NCI-H82 treated with DMSO at 0.1 percent for 48 hours (cell line): ENCODE results near the gene ATOH7.
"Not testable (repeated sequence)": the region's sequence is repeated elsewhere in the genome, so short reads cannot be mapped to it uniquely, and the experiment has no call there.

Experiments
- DNase-seq: peaks from one replicate; lab custom pipeline; 2025; ENCODE audit not compliant: unreplicated experiment; lab: John Stamatoyannopoulos, UW

Gene ATOH7

DNA sequence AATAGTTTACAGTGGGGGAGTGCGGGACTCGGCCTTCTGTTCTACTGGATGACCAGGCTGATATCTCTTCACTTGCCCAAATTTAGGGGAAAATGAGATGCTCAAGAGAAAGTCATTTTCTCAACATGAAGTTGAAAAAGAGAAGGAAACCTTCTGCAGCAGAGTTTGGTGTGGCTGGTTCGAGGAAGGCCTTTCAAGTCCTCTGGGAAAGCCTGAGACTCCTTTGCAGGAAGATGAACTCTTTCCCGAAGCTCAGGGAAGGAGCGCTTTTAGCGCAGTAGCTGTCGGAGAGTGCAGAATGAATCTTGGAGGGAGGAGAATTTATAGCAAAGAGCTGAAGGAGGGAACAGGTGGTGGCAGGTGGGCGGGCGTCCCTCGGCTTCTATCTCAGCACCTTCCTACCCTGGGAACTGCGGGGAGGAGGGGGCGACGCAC is at the start of gene ATOH7:
ATOH7 (minus strand) TSS at position 297 of the 435 bp plus-strand sequence. CDS start 436 bp downstream, outside the sequence.
- peak; percentile 90 for DNase-seq

DNA sequence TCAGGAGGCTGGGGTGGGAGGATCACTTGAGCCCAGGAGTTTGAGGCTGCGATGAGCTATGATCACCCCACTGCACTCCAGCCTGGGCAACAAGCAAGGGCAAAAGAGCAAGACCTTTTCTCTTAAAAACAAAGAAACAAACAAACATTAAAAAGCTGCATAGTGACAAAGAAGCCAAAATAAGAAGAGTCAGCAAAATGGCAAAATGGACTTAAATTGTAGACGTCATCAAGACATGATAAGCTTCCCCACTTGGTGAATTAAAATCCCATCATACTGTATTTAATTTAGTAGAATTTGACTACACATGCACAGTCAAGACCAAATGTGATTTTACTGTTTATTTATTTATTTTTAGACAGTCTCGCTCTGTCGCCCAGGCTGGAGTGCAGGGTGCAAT is 48.8 kb upstream of the ATOH7 start:
- no peak for DNase-seq

DNA sequence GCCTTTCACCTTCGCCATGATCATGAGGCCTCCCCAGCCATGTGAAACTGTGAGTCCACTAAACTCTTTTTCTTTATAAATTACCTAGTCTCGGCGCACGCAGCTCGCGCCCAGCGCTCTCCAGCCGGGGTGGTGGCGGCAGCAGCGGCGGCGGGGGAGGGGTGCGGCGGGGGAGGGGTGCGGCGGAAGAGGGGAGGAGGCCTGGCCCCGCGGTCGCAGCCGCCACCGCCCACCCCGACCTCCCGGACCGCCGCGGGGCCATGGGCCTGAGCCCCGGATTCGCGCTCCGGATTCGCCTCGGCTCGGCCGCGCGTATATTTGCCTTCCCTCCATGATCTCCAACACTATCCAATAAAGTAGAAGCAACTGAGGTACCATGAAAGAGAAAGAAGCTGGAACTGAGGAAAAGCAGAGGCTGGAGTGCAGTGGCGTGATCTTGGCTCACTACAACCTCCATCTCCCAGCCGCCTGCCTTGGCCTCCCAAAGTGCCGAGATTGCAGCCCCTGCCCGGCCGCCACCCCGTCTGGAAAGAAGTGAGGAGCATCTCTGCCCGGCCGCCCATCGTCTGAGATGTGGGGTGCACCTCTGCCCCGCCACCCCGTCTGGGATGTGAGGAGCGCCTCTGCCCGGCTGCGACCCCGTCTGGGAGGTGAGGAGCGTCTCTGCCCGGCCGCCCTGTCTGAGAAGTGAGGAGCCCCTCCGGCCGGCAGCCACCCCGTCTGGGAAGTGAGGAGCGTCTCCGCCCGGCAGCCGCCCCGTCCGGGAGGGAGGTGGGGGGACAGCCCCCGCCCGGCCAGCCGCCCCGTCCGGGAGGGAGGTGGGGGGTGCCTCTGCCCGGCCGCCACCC is 47.2 kb upstream of the ATOH7 start:
- DNase-seq = not testable (repeated sequence)

DNA sequence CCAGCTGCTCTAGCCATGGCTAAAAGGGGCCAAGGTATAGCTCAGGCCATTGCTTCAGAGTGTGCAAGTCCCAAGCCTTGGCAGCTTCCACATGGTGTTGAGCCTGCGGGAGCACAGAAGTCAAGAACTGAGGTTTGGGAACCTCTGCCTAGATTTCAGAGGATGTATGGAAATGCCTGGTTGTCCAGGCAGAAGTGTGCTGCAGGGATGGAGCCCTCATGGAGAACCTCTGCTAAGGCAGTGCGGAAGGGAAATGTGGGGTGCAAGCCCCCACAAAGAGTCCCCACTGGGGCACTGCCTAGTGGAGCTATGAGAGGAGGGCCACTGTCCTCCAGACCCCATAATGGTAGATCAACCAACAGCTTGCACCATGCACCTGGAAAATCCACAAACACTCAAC is 45.9 kb upstream of the ATOH7 start:
- not testable (repeated sequence) for DNase-seq

DNA sequence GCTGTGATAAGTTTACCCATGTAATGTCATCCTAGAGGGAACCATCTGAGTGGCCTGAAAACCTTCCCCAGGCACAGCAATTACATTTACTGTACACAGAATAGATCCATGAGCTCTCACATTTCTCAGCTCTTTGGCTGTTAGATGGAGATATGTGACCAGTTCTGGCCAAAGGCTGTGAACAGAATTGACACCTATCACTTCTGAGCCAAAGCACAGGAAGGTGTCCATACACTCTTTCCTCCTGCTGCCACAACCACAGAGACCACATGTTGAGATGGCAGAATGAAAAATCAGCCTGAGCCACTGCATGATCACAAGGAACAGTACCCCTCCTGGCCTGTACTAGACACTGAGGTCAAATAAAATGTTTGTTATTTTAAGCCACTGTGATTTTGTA is 44.3 kb upstream of the ATOH7 start:
- DNase-seq = no peak

DNA sequence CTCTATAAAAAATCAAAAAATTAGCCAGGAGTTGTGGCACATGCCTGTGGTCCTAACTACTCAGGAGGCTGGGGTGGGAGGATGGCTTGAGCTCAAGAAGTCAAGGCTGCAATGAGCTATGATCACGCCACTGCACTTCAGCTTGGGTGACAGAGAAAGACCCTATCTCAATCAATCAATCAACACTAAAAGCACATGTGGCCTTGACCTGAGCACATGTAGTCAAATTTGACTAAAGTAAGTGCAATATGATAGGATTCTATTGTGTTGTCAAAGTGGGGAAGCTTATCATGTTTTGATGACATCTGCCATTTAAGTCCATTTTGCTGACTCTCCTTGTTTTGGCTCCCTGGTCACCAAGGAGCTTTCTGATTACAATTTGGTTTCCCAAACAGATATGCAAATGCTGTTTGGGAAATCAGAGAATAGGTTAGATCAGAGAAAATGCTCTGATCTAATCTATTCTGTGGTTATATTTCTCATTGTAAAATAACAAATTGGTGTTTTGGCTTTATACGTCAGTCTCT is 43.8 kb upstream of the ATOH7 start:
- DNase-seq = no peak

DNA sequence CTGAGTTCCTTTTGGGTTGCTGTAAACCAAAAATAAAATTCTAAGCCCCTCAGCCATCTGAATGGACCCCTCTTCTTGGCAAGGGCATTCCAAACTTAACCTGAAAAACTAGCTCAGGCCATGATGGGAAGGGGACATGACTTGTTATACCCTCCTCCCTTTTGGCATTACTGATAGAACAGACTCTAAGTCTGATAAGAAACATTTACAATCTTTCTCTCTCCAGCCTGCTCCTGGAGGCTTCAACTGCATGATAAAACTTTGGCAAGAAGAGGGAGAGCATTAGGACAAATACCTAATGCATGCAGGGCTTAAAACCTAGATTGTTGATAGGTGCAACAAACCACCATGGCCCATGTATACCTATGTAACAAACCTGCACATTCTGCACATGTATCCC is 40.9 kb upstream of the ATOH7 start:
- no peak for DNase-seq

DNA sequence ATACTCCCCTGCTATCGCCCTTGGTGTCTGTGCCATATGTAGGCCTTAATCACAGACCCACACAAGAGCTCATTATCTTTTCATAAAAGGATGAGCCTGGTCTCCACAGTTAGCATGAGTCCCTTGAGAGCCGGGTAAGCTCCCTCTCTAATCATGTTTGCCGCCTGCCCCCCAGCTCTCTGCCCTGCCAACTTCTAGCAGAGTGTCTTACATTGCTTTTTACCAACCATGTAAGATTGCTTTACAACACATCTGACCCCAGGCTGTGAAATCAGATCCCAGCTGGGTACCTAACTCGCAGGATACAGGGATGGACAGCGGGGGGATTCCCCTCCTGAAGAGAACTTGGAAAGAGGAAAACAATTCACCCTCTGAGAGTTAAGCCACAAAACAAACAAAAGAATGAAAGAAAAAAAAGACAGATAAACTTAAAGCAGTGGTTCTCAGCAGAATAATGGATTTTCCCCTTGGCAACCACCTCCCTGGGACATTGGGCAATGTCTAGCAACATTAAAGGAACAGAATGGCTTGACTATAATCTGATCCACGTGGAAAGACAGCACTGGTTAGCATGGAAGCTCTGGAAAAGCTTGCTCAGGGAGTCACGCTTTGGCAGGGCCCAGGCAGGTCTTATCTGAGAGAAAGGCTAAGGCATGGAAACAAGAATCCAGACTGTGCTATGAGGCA is 39.4 kb upstream of the ATOH7 start:
- peak; percentile 97 for DNase-seq

DNA sequence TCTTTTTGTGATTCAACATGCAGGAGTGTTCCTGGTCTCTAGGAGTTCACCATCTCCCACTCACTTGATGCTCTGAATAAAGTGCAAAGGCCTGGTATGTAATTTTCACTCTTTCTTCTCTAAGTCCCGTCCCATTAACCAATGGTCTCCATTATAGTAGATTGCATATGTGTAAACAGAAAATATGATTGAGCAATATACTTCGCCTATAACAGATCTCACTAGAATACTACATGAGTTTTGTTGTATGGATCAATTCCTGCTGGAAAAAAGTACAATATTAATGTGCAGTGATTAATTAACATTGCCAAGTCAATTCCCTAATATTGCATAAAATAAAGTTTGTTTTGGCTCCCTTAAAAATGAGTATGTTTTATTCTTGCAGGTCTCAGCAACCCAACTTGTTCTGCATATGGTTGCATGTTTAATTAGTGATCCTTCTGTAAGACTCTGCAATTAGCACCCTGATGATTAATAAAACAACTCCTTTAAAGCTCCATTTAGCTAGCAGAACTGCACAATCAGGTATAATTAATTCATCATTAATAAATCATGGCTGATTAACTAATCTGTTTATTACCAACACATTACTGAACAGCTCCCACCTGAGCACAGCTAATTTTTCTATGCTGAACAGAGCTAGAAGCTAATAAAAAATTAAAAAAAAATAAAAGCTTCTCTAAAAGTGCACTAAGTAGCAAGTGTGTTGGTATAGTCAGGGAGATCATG is 37.8 kb upstream of the ATOH7 start:
- no peak for DNase-seq

DNA sequence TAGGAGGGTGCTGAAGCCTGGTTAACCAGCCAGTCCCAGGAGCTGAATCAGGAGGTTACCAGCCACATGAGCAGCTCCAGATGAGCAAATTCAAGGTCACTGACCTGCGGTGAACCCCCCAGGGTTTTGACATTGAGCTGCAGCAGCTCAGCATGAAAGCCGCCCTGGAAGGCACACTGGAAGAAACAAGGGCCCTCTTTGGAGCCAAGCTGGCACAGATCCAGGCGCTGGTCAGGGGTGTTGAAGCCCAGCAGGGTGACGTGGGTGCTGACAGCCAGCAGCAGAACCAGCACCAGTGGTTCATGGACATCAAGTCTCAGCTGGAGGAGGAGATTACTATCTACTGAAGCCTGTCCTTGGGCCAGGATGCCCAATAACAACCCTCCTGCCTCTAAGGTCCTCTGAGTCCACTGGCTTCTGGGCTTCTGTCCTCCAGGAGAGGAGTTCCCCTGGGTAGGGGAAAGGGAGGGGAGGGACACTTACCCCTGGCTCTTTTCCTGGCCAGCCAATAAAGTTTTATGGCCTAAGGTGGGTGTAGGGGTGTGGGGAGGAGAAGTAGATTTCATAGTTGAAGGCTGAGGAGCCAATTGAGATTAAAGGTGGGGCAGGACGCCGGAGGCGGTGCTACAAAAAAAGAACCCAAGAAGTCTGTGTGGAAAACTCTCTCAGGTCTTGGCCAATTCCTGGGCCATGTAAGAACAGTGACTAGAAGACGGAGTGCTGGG is 29.4 kb upstream of the ATOH7 start:
- DNase-seq = no peak

DNA sequence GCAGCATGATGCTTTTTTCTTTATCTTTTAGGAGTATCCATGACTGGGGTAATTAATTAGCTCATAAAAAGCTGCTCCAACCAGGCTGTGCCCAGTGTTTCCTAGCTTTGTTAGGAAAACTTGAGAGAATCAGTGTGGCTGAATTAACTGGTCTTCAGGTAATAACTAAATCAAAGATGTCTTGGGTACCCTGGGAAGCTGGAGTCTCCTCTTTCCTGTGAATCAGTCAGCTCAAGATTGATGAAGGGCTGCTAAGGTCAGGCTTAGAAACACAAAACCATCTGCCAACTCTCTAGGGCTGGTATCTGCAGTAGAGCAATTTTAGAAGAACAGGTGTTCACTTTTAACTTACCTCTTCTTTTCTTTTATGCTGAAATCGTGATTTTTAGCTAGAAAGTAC is 21.4 kb upstream of the ATOH7 start:
- peak; percentile 72 for DNase-seq

DNA sequence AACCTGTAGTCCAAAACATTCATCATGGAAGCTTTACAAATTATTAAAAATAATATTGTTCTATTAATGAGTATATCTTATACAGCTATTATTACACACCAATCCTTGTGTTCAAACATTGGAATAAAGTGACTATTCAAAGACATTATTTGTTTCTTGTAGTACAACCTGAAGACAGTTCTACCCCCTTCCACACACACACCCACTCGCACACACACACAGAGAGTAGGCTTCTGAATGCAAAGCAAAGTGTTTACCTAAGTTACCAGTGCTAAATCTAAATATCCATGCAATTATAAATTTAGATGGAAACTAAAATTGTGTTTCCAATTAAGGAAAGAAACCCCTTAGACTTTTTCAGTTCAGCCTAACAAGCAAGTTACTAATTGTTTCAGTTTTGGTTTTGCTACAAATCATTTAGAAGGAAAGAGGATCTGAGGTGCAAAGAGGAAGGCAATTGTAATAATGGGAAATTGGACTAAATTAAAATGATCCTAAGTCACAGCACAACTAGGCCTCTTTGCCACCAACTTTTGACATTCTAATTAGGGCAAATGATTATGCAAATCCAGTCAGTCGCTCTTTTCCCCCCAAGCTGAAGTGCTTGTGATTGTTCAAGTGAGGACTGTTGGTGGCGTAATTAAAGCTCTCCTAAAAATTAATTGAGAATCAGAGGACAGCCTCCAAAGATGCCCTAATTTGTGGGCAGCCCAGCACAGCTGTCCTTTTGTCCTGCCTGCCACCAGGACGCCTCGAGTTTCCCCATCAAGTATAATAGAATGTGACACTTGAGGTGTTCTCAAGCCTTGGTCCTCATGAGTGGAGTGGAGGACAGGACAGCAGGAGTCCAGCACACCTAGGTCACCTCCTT is 19.9 kb upstream of the ATOH7 start:
- DNase-seq = no peak

DNA sequence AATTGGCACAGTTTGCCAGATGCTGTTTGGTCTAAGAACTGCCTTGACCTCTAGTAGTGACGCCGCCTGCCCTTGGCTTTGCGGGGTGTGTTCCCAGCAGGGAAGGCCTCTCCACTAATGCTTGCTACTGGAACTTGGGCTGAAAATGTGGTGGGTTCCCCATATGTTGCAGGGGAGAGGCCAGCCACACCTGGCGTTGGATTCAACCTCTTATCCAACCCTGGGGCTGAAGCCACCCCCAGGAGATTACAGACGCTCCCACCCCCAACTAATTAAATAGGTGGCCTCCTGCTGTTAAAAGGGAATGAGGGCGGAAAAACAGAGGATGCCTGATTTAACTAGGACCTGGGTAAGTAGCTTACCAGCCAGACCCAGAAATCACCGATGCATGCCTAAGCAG is 19.2 kb upstream of the ATOH7 start:
- DNase-seq = peak; percentile 98

DNA sequence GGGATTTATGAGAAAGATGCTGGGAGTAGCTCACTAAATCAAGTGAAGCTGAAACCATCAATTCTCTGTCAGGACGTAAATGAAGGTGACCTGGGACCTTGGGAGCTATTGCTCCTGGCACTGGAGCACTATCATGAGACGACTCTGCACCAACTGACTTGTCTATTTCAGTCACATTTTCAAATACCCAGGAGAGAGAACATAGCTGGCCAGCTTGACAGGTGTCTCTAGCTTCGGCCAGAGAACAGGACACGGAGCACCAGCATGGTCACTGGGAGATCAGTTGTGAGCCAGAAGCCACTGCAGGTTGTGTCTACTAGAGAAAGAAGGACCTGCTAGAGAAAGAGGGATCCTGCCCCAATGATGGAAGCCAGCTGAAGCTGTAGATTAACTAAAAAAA is 17.4 kb upstream of the ATOH7 start:
- DNase-seq = no peak

DNA sequence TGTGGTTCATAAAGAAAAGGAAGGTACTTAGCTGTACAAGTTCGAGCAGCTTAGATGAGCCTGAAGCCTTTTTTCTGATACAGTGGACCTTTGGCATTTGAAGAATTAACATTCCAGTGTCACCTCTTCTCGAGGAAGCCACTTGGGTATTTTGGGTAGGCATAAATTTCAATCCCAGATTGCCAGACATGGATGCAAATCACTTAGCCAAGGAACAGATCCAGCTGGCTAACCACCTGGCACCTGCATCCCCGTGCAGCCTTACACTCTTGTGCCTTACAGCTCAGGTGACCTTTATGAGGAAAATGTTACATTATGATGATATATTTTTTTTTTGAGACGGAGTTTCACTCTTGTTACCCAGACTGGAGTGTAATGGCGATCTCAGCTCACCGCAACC is 16.0 kb upstream of the ATOH7 start:
- no peak for DNase-seq

DNA sequence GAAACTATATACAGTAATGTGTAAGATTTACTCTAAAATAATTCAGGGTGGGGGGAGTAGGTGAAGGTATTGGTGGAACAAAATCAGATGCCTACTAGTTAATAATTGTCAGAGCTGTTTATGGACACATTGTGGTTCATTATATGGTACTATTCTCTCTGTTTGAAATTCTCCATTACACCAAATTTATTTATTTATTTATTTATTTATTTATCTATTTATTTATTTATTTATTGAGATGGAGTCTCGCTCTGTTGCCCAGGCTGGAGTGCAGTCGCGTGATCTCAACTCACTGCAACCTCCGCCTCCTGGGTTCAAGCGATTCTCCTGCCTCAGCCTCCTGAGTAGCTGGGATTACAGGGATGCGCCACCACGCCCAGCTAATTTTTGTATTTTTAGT is 14.5 kb upstream of the ATOH7 start:
- DNase-seq = not testable (repeated sequence)

DNA sequence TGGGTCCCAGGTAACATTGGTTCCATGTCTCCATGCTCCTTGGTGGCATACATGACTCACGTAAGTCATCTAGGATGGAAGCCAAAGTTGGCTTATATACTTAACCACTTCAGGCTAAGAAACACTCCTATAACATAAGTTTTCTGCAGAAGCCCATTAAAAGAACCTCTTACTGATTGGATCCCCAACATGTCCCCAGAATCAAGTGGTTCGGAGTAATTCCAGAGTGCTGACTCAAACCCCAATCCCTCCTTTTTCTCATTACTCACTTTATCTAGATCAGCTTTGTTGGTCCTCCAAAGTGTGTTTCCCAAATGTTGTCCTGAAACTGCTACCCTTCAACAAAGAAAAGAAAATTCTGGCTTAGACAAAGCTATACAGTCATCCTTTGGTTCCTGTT is 10.1 kb upstream of the ATOH7 start:
- DNase-seq = no peak

DNA sequence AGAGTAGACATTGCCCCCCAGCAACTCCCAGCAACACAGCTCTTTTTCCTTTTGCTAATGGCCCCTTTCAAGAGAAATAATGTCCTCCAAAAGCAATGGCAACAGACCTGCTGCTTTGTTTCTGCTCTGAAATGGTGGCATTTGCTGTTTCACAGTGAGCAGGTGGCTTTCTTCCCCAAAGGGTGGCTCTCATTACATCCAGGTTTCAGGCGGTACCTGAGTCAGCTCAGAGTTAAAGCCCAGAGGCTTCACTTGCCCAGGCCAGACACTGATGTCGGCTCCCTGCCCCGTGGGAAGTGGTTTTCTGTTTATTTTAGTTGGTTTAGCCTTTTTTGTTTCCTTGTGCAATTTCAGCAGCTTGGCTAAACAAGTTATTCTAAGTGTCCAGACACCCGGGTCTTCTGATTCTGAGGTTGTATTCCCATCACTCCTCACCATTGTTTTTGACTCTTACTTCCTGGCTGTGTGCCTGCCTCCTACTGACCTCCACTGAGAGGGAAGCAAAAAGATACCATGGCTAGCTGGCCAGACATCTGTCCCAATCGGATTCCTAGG is 7.8 kb upstream of the ATOH7 start:
- DNase-seq = no peak

DNA sequence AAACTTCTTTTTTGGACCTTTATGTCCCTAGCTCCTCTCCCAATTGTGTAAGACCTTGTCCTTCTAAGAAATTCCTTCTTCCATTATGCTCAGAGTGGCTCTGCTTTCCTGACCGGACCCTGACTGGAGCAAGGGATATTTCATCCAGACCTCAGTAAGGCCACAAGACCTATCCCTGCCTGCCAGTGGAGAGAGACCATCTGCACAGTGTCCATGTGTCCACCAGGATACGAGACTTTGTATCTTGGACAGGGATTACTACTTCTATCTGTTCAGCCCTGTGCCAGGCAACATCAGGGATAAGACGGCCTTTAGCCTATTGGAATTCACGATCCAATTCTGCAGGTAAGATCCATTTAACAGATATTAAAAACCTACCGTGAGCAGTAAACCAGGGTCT is 7.2 kb upstream of the ATOH7 start:
- DNase-seq = no peak

DNA sequence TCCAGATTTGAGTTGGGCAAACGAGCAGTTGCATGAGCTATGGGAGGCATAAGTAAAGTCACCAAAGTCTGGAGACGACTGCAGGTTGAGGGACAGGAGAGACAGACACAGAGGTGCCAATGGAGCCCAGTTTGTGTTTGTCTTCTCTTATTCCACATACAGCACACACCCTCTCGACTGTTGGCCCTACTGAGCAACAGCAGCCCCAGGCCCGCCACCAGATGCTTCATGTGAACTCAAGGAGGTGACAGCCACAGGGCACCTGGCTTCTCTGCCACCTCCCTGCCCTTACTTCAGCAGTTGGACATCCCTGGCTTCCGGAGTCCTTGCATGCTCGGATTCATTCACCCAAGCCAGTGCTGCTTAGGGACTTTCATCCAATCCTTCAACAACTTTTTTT is 6.5 kb upstream of the ATOH7 start:
- no peak for DNase-seq
